Measurements from ENCODE around the gene PCNP. TPM values are rescaled to one million over a fixed set of nuclear protein-coding genes. Genes with fewer than 3 reads are reported as not detected.

Gene PCNP, protein sequence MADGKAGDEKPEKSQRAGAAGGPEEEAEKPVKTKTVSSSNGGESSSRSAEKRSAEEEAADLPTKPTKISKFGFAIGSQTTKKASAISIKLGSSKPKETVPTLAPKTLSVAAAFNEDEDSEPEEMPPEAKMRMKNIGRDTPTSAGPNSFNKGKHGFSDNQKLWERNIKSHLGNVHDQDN
- 102 TPM for total RNA-seq

GRCh38 chr3:101573449-101574387 is at the start of gene PCNP:
Gene PCNP (plus strand): TSS chr3:101574180. CDS start chr3:101574216, 36 bp downstream.

GRCh38 chr3:101561630-101562328 is 12.2 kb upstream of the PCNP start, which contains the start of gene TRMT10C:
Gene TRMT10C (plus strand): TSS chr3:101561868. CDS start chr3:101564782, 2,914 bp downstream.

Small RNA genes lying within 50 kb of the gene (small RNA-seq; reads per million reads assigned to genes)
- not detected for gene RF00019 (ENCODE audit: low replicate concordance)
- not detected for gene RNU6-1256P (ENCODE audit: low replicate concordance)

Other genes starting within 250 kb of the PCNP start
- gene SENP7, start 61.0 kb upstream of the PCNP start, total RNA-seq, result 174 TPM
- 27.2 TPM for gene TRMT10C, start 12.3 kb upstream of the PCNP start, total RNA-seq
- gene ZBTB11, start 103.0 kb downstream of the PCNP start, total RNA-seq, result 62.3 TPM
- 2,198 TPM for gene RPL24, start 112.5 kb downstream of the PCNP start, total RNA-seq
- gene CEP97, start 150.4 kb downstream of the PCNP start, total RNA-seq, result 73.6 TPM
- 26.3 TPM for gene NXPE3, start 205.0 kb downstream of the PCNP start, total RNA-seq

Data from parietal lobe (tissue), 2 donors.